Adrenal gland (tissue), 5 donors: Measurements from ENCODE around the gene YIF1B.

Experiments
- CTCF ChIP-seq, 6 experiments: fragments of 450-650 bp in 4 of 6; fragments of 200-600 bp in 2 of 6; sonication (generic) in 1 of 6; IDR thresholded peaks; 1 replicate in 5 of 6; 2 replicates in 1 of 6; pipeline versions ENCODE4 v1.5.1 to v1.8.0; 2016 to 2021; ENCODE audit warnings: antibody characterized with exemption in 6 of 6, mild to moderate bottlenecking in 2 of 6, moderate library complexity in 1 of 6
- POLR2A ChIP-seq, 2 donors: fragments of 450-650 bp; IDR thresholded peaks; one replicate each; pipeline ENCODE4 v1.6.1; 2017; ENCODE audit warnings: antibody characterized with exemption in 2 of 2, mild to moderate bottlenecking in 2 of 2, moderate library complexity in 1 of 2
- donor health status: DM: no; HTN: no; CAD: no.

- TF ChIP-seq CTCF (IDR thresholded peaks at IDR 0.05) (no peak), POLR2A (IDR thresholded peaks at IDR 0.05) (no peak)
Observed at GRCh38 chr19:38291855-38292254, 23.9 kb downstream of the YIF1B start.
